Esophagus squamous epithelium (tissue), 5 donors: ENCODE data around the gene JARID2. TPM values are rescaled to one million over a fixed set of nuclear protein-coding genes. Genes with fewer than 3 reads are reported as not detected.

Experiments
- DNase-seq: peaks from one replicate; lab custom pipeline; 2025; lab: John Stamatoyannopoulos, UW
- H3K27ac ChIP-seq, 4 donors: fragments of 200-600 bp; sonication (generic); one replicate each; pipeline ENCODE4 v1.5.1; 2016 to 2019; ENCODE audit warnings: mild to moderate bottlenecking in 1 of 4
- H3K27me3 ChIP-seq, 4 donors: fragments of 200-600 bp; sonication (generic); 1 replicate in 3 of 4; 2 replicates in 1 of 4; pipeline versions ENCODE4 v1.5.1 to v1.6.0; 2017 to 2021; ENCODE audit warnings: antibody characterized with exemption in 1 of 4
- H3K36me3 ChIP-seq, 3 donors: fragments of 200-600 bp; sonication (generic); one replicate each; pipeline ENCODE4 v1.5.1; 2016 to 2019
- H3K4me1 ChIP-seq, 3 donors: fragments of 200-600 bp; sonication (generic); one replicate each; pipeline ENCODE4 v1.5.1; 2017 to 2019
- H3K4me3 ChIP-seq, 4 donors: fragments of 200-600 bp; sonication (generic); 1 replicate in 3 of 4; 2 replicates in 1 of 4; pipeline ENCODE4 v1.5.1; 2016 to 2019; ENCODE audit warnings: mild to moderate bottlenecking in 2 of 4, moderate library complexity in 1 of 4
- H3K9me3 ChIP-seq, 3 donors: fragments of 200-600 bp; sonication (generic); one replicate each; pipeline ENCODE4 v1.5.1; 2016 to 2019
- POLR2A ChIP-seq, 4 donors: fragments of 450-650 bp; IDR thresholded peaks; one replicate each; pipeline ENCODE4 v1.6.1; 2017; ENCODE audit warnings: antibody characterized with exemption in 4 of 4, mild to moderate bottlenecking in 4 of 4, moderate library complexity in 3 of 4
- WGBS, 2 donors: methylation state at CpG; one replicate each; pipeline ENCODE4 v1.1.5; 2018; 5-methylcytosine and 5-hydroxymethylcytosine counted together
- intact Hi-C: fragments of 100-400 bp; cut with DNase I; formaldehyde crosslinking; loops from one replicate; pipeline ENCODE4 v1.15.0; 2022
- total RNA-seq, 4 donors: library from RNA; depleted of rRNA; stranded (reverse); fragments of >200 nt; gene quantifications; one replicate each; pipeline ENCODE4 v1.1.0, GENCODE V29; 2016
- TF ChIP-seq, protein P1 (sequence below), 6 experiments: fragments of 450-650 bp in 4 of 6; fragments of 200-600 bp in 2 of 6; sonication (generic) in 2 of 6; IDR thresholded peaks; one replicate each; pipeline ENCODE4 v1.5.1; 2016 to 2019; ENCODE audit warnings: antibody characterized with exemption in 6 of 6, mild to moderate bottlenecking in 4 of 6, moderate library complexity in 4 of 6
- donor health status: DM: yes; HTN: yes; CAD: no.

Gene JARID2
- total RNA-seq, 4 donors from 2014 or later = 13.3 to 19.6 (median 16.3) TPM

GRCh38 chr6:15274692-15275387 lies 29.0 kb downstream of the JARID2 start:
- intact Hi-C loops = no loop called here
- Histone ChIP-seq H3K27ac (no peak overlapping the region), H3K4me3 (no peak overlapping the region), H3K27me3 (no peaks in the 10 kb centered on the region), H3K4me1 (peaks cover 7 to 54% (median 16%) of the 10 kb centered on the region in 3 donors), H3K36me3 (no peaks in the 10 kb centered on the region), H3K9me3 (no peaks in the 10 kb centered on the region)
- TF ChIP-seq POLR2A (IDR thresholded peaks at IDR 0.05) = no peak
- TF ChIP-seq, protein P1, sequence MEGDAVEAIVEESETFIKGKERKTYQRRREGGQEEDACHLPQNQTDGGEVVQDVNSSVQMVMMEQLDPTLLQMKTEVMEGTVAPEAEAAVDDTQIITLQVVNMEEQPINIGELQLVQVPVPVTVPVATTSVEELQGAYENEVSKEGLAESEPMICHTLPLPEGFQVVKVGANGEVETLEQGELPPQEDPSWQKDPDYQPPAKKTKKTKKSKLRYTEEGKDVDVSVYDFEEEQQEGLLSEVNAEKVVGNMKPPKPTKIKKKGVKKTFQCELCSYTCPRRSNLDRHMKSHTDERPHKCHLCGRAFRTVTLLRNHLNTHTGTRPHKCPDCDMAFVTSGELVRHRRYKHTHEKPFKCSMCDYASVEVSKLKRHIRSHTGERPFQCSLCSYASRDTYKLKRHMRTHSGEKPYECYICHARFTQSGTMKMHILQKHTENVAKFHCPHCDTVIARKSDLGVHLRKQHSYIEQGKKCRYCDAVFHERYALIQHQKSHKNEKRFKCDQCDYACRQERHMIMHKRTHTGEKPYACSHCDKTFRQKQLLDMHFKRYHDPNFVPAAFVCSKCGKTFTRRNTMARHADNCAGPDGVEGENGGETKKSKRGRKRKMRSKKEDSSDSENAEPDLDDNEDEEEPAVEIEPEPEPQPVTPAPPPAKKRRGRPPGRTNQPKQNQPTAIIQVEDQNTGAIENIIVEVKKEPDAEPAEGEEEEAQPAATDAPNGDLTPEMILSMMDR (IDR thresholded peaks at IDR 0.05) = peak in 1 of 6 experiments; percentile 4
- DNase-seq = no peak
- 70 to 75% methylated on average over 2 of the region's 2 CpGs for WGBS, 2 donors

DNA sequence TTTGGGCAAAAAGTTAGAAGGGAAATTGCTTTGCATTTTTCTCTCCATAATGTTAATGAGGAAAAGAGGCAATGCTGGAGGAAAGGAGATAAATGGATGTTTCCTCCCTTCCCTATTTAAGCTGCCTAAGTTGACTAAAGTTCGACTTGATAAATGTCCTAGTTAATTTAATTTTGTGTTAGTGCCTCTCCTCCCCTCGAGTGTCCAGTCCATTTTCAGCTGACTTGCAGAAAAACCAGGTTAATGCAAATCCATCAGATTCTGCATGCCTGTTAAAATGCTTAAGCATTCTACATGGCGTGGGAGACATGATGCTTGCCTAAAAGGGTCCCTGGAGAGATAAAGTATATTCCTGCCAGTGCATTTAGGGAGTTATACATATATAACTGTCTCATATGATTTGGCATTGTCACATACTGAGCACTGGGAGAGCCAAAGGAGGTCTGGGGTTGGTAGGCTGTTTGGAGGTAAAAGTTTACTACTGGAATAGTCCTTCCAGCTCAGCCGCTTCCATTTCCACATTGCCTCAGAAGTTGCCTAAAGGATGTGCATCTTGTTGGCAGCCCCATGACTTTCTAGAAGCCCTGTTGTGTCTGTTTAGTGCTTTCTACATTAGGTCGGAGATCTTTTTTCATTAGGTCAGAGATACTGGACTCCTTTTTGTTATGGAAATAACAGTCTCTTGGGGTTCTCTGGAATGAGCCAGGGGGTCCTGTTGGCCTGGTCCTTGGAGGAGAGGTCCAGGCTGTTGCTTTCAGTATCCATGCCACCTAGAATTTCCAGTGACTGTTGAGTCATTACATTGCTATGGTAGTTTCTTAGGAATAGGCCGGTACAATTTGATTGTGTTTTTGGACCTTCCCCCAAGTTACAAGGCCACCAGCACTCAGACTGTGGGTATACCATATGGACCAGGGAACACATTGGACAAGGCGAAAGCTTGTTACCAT lies 30.4 kb downstream of the JARID2 start:
- WGBS, 2 donors = 81 to 84% methylated on average over 6 to 7 of the region's 7 CpGs
- Histone ChIP-seq H3K4me3 (no peak overlapping the region), H3K27me3 (no peaks in the 10 kb centered on the region), H3K4me1 (peaks cover 18 to 59% (median 25%) of the 10 kb centered on the region in 3 donors), H3K9me3 (no peaks in the 10 kb centered on the region), H3K27ac (no peak overlapping the region), H3K36me3 (no peaks in the 10 kb centered on the region)
- no peak for DNase-seq
- intact Hi-C loops = no loop called here
- no peak for TF ChIP-seq POLR2A (IDR thresholded peaks at IDR 0.05)
- TF ChIP-seq, protein P1 (IDR thresholded peaks at IDR 0.05) = no peak

GRCh38 chr6:15279047-15279661 lies 33.3 kb downstream of the JARID2 start:
- Histone ChIP-seq H3K4me3 (no peak overlapping the region), H3K4me1 (peaks cover 18 to 65% (median 28%) of the 10 kb centered on the region in 3 donors), H3K9me3 (no peaks in the 10 kb centered on the region), H3K27me3 (no peaks in the 10 kb centered on the region), H3K27ac (no peak overlapping the region), H3K36me3 (no peaks in the 10 kb centered on the region)
- no peak for TF ChIP-seq POLR2A (IDR thresholded peaks at IDR 0.05)
- TF ChIP-seq, protein P1 (IDR thresholded peaks at IDR 0.05) = no peak
- no peak for DNase-seq
- WGBS, 2 donors = 65 to 79% methylated on average over 5 of the region's 5 CpGs
- intact Hi-C loops = no loop called here

DNA sequence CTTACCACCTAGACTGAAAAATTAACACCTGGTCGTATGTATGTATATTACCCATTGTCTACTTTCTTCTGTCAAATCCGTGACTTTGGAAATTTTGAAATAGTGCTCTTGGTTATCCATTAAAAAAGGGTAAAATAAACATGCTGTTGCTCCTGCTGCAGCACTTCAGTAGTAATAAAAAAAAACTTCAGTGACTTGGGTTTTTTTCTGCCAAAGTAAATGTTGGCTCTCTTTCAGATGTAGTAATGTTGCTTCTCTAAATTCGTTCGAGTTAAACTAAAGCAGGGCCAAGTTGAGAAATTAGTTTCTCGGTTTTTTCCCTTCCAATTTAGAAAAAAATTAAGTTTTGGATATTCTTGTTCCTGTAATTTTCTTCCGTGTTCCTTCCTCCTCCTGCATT lies 34.2 kb downstream of the JARID2 start:
- Histone ChIP-seq H3K27me3 (no peaks in the 10 kb centered on the region), H3K4me3 (no peak overlapping the region), H3K27ac (no peak overlapping the region), H3K9me3 (no peaks in the 10 kb centered on the region), H3K4me1 (peaks cover 18 to 63% (median 27%) of the 10 kb centered on the region in 3 donors), H3K36me3 (no peaks in the 10 kb centered on the region)
- no peak for DNase-seq
- TF ChIP-seq, protein P1 (IDR thresholded peaks at IDR 0.05) = no peak
- no peak for TF ChIP-seq POLR2A (IDR thresholded peaks at IDR 0.05)
- WGBS, 2 donors = 12 to 18% methylated on average over 6 of the region's 6 CpGs
- intact Hi-C loops = no loop called here
